Fibroblast of peridontal ligament (primary cell): ENCODE results near the gene SRR.

ENCODE experiments used
- DNase-seq: peaks from one replicate; pipeline ENCODE4 v3.0.0-alpha.2; 2010; ENCODE audit errors: extremely low read depth

The SRR gene

DNA sequence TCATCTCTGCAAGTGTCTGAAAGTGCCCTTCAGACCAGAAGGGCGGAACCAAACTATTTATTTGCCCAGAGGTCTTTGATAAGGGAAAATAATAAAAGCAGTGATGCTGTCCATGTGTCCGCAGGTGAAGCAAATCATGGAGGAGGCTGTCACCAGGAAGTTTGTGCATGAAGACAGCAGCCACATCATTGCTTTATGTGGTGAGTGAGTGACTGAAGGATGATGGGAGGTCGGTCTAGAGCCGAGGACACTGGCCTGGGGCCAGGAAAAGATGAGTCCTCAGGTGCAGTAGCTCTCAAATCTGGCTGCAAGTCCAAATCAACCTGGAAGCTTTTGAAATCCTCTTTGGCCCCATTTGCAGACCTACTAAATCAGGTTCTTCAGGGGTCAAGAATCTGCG, 39.7 kb downstream of the SRR start:
- DNase-seq: no peak

DNA sequence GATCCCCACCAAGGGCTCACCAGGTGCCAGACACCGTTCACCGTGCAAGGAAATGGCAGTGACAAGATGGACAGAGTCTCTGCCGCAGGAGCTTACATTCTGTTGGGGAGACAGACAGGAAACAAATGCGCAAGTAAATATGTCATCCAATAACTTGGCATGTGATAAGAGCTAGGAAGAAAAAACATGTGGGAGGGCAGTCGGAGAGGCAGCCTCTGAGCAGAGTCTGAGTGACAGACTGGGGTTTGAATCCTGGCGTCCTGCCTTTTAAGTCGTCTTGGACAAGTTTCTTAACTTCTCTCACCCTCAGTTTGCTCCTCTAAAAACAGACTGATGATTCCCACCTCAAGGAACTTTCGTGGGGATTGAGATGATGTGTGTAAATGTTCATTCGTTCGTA, 40.8 kb downstream of the SRR start:
- DNase-seq: no peak

DNA sequence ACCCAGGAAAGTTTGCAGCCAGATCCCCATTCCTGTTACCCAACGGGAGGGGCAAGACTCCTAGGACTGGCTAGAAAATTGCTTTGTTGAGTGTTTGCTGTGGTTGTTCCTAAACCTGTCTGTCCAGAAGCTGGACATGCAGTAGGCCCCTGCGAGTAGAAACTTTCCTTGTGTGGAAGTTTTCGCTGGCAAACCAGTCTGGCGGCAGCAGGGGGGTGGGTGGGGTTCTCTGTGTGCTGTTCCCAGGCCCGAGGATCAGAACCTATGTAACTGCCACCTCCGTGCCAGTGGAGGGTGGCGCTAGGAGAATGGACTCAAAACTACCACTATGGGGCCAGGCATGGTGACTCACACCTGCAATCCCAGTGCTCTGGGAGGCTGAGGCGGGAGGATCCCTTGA, 42.7 kb downstream of the SRR start:
- no peak for DNase-seq

DNA sequence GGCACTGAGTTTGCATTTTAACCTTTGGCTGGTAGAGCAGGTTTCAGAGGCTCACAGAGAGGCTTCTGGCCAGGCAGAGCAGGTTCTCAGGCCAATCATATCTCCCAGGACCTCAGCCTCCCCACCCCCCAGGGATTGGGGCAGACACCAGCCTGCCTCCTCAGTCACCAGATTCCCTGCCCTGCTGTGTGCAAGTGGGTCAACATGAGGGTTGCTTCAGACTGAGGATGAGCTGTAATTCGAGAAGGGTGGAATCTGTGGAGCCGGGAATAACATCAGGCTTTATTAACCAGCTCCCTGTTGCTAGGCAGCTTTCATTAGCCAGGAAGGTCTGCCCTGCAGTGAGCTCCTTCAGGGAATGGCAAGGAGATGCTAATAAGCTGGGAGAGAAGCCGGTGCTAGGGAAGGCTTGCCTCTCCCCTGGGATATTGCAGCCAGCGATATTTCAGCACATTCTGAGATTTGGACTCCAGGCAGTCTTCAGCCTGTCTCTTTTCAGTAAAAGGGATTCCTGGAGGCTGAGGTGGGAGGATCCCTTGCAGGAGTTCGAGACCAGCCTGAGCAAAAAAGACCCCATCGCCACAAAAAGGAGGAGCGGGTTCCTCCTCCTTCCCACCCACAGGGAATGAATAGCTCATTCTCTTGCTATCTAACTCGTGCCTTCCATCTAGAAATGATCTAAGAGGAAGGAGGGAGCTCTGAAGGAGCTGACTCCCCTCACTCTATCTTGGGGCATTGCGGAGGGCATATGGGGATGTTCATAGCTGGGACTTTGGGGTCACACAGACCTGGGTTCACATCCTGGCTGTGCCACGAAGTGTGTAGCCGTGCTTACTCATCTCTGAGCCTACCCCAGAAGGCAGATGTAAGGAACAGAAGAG, 44.3 kb downstream of the SRR start:
- DNase-seq: peak; percentile 81

DNA sequence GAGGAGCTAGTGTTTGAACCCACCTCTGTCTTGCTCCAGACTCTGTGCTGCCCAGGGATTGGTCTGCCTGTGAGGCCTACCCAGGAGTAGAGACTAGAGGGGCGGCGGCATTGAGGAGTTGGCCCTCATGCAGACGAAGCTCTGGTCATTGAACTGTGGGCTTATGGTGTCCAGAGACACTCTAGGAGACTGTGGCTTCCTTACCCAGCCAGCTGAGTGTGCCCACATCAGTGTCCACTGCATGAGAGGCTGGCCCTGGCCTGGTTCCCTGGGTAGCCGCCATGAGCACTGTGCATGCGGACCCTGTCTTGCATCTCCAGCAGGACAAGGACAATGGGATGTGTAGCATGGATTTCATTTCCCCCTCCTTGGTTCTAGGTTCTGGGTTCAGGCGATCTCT, 47.5 kb downstream of the SRR start:
- no peak for DNase-seq

DNA sequence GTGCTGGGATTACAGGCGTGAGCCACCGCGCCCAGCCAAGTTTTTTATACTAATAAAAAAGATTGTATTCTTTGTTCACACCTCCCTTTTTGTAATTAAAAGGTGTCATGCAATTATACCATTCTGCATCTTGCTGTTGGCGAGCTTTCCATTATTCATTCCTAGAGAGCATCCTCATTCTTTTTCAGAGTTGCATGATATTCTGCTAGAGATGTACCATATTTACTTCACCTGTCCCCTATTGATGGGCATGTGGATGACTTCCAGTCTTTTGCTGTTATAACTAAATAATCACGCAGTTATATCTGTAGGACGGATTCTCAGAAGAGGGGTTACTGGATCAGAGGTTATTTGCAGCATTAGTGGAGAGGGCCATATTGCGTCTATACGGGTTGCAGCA, 50.6 kb downstream of the SRR start:
- DNase-seq: no peak

DNA sequence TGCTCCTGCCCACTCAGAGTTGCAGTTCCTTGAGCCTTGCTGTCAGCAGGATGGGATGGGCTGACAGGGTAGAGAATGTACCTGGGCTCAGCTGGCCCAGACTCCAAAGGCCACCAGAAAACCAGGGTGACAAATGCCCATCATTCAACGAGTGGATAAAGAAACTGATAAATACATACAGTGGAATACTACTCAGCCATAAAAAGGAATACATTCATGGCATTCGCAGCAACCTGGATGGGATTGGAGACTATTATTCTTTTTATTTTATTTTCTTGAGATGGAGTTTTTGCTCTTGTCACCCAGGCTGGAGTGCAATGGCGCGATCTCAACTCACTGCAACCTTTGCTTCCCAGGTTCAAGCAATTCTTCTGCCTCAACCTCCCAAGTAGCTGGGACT, 53.5 kb downstream of the SRR start:
- no peak for DNase-seq

DNA sequence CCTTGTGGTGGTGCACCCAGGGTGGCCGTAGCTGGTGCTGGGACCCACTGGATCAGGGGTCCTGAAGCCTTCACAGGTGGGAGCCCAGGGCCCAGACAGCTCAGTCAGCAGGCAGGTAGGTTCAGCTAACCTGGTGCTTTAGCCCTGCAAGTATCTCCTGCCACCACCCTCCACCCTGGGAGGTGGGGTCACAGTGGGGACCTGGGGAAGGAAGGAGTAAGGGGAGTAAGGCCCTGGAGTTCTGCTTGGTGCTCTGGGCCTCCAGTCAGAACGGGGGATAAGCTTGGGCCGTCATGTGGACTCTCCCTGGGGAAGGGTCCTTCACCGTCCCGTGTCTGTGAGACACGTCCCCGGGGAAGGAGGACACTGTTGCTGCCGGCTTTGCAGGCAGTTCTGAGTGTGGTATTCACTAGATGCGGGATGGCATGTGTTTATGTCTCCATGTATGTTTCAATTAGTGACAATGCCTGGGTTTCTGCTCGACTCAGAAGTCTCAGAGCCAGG, 54.2 kb downstream of the SRR start:
- DNase-seq: no peak

DNA sequence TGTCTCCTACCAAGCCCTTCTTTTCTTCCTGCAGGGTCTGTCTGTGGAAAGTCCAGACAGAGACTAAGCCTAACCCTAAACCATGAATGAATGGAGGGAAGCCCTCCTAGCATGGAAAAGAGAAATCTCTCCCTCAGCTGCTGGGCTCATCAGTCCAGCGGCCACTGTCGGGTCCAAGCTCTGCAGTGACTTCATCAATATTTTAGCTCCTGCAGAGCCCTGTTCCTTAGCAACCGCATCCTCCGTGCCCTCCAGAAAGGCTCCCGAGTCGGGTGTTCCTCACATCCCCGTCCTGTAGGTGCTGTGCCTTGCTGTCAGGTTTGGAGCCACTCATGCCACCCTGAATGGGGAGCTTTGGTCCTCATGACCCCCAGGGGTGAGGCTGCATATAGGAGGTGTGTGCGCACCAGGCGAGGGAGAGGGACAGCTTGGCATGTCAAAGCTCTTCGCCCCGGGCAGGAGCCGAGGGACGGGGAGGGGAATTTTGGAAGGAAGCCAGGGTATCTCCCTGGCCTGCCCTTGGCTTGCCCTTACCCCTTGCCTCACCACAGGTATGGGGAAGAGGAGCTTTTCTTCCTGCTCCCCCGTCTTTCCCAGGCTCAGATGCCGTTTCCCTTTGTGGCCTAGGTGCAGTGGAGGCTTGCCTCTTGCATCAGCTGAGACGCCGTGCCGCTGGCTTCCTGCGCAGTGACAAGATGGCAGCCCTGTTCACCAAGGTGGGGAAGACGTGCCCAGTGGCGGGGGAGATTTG, 57.4 kb downstream of the SRR start:
- DNase-seq: no peak

DNA sequence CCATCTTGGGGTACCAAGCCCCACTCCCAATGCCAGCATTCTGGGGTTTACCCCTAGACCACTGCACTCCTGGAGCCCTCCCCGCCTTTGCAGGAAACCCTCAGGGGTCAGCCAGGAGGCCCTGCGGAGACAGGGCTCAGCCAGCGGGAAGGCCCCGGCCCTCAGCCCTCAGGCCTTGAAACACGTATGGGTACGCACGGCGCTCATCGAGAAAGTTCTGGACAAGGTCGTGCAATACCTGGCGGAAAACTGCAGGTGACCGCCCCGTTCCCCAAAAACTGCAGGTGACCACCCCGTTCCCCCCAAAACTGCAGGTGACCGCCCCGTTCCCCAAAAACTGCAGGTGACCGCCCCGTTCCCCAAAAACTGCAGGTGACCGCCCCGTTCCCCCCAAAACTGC, 58.3 kb downstream of the SRR start:
- no peak for DNase-seq

DNA sequence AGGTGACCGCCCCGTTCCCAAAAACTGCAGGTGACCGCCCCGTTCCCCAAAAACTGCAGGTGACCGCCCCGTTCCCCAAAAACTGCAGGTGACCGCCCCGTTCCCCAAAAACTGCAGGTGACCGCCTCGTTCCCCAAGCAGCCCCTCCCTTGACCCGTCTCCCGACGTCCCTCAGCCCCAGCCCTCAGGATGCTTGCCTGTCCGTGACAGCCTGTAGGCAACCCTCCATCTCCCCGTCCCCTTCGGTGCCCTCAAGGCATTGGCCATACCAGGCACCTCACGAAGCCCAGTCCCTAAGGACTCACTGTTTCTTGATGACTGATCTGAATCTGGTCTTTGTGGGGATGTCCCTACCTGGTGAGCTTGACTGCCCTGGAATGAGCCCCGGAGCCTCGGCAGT, 58.7 kb downstream of the SRR start:
- DNase-seq: no peak

DNA sequence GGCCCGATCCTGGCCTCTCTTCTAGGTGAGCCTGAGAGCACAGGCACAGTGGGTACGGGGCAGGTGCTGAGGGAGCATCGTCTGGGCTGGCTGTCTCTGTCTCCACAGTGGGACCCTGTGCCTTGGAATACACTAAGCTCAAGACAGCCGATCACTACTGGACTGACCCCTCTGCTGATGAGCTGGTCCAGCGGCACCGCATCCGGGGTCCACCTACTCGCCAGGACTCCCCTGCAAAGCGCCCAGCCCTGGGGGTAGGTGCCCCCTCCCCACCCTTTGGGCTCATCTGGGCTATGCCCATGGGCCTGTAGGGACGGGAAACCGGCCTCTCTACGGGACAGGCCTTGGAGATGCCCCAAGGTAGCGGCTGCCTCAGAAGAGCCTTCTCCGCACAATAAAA, 59.1 kb downstream of the SRR start:
- no peak for DNase-seq

DNA sequence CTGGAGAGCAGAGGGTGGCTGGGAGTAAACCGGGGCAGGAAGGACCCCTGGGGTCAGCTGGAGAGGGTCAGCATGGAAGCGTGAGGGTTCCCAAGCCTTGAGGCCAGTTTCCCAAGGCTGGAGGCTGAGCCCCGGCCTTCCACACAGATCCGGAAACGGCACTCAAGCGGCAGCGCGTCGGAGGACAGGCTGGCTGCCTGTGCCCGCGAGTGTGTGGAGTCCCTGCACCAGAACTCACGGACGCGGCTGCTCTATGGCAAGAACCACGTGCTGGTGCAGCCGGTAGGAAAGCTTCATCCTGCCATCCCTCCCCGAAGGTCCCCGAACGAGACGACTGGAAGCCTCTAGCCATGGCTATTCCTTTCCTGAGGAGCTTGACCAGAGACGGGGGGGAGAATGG, 59.6 kb downstream of the SRR start:
- no peak for DNase-seq

DNA sequence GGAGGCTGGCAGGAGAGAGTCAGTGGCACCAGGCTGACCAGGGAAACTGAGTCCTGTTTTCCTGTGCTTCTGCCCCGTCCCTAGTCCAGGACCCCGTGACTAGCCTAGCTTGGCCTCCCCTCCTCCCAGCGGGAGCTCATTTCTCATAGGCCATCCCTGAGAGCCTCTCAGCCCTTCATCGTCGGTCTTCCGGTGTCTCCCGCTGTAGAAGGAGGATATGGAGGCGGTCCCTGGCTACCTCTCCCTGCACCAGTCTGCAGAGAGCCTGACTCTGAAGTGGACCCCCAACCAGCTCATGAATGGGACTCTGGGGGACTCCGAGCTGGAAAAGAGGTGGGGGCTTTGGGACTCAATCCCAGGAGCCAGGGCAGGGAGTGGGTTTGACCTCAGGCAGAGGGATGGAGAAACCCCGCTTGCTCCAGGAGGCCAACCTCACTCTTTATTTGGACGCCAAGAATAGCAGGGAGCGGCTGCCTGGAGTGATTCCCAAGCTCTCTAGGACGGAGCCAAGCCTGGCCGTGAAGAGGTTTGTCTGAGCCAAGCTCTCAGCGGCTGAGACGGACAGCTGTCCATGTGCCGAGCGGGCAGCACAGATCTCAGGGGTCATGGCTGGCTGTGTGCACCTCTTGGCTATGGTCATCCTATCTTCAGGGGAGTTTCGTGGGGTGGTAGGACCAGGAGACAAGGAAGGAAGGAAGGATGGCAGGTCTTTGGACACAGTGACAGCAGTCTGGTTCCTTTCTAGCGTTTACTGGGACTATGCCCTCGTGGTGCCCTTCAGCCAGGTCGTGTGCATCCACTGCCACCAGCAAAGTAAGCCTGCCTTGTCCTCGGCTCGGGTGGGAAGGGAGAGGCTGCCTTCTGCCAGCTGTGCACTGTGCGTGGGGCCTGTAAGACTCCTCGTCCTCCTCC, 60.4 kb downstream of the SRR start:
- no peak for DNase-seq

DNA sequence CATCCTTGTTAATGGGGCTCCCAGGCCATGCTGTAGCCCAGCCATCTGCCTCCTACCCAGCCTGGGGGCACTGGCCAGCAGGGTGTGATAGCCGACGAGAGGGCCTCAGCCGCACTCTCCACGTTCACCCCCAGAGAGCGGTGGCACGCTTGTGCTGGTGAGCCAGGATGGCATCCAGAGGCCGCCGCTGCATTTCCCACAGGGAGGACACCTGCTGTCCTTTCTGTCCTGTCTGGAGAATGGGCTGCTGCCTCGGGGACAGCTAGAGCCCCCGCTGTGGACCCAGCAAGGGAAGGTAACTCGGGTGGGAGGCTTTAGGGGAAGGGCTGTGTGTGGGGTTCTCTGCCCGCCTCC, 61.0 kb downstream of the SRR start:
- no peak for DNase-seq

DNA sequence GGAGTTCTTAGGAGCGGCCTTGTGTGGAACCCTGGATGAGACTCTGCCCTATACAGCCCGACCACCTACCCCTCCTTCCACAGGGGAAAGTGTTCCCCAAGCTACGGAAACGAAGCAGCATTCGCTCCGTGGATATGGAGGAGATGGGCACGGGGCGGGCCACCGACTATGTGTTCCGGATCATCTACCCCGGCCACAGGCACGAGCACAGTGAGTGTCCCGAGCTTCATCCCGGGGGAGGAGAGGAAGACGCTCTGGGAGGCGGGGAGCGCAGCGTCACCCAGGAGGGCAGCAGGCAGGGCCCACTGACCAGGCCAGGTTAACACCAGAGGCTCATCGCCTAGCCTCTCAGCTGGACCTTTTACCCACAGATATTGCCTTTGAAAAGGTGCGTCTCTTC, 61.4 kb downstream of the SRR start:
- DNase-seq: no peak

DNA sequence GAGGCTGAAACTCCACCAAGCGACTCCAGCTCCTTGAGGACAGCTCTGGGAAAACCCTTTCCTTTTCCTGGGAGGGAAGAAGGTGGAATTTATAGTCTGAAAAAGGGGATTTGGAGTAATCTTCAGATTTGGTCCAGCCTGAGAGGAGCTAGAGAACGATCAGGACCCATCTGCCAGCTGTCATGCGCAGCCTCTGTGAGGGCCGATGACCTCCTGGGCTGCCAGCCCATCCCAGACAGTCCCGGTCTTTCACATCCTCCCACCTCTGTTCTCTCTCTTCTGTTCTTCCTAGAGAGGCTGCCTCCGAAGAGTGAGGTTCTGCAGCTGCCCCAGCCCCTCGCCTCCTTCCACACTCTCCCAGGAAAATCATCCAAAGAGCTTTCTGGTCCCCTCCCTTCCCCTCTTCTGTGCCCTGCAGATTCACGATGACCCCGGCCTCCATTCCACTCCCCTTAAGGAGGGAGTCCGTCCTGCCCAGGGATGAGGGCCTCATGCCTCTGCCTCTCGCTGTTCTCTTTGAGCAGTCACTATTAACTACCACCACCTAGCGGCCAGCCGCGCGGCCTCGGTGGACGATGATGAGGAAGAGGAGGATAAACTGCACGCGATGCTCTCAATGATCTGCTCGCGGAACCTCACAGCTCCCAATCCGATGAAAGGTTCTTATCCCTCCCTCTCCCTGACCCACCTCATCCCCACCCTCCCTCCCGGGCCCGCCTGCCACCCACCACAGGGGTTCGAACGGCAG, 63.2 kb downstream of the SRR start:
- no peak for DNase-seq

DNA sequence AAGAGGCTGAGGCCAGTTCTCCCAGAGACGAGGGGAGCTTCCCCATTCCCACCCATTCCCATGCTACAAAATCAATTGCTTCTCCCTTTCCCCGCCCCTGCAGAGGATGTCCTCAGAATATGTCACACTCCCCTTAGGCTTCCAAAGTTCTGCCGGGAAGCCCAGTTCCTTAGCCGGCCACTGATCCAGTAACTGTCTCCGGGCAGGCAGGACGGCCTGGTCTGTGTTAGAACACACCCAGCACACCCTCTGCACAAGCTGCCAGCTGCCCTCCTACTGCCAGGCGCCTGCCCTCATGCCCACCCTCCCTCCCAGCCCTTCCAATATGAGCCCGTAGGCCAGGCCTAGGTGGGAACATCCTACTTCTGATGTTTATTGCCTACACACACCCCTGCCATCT, 64.6 kb downstream of the SRR start:
- DNase-seq: no peak

DNA sequence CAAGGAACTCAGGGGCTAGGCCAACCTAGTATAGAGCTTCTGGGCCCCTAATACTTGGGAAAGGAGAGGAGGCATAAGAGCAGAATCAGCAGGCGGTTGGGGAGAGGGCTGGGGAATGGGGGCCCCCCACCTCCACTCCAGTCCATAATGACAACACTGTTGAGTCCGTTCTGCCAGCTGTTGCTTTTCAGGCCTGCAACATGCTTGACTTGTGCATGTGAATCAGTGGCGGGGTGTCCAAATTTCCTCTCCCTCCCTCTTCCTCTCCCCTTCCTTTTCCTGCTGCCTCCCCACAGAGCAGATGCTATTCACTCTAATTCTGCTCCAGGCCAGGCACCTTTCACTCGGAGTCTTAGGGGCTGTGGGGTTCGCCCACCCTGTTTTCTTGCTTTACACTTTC, 65.3 kb downstream of the SRR start:
- DNase-seq: no peak

DNA sequence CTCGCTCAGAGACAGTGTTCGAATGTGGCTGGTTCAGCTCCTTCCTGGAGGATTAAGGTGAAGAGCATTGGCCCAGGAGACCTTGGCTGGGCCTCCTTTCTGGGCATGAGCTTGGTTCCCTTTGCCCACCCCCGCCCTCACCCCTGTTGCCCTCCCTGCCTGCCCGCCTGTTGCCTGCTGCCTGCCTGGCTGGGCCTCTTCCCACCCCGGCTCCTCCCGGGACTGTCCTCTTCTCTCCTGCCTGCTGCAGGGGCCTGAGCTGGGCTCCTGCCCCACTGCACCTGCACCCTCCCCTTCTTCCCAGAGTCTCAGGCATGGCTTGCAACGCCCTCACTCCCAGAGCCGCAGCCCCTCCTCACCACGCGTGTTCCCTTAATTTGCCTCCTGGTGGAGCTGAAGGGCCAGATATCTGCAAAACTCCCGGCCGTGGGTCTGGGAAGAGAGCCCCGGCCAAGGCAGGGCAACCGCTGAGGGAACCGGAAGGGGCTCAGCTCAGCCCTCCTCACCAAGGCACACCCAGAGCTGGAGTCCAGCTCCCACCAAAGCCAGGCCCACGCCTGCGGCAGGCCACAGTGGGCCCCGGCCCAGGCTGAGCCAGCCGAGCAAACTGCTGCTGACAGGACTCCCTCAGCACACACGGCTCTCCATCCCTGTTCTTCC, 65.9 kb downstream of the SRR start:
- no peak for DNase-seq

DNA sequence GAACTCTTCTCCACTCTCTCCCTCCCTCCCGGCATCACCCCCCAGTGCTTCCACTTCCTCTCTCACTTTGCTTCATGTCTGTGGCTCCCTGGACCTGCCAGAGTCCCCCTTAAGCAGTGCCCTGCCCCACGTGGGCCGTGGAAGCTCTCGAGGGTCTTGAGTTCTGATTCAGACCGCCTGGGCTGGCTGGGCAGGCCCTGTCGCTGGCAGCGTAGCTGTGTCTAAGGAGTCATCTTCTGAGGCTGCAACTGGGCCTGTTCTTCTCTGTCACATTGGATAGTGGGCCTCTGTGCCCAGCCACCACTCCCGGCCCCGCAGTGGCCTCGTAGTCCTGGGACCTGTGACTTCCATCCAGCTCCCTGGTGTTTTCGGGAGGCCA, 66.5 kb downstream of the SRR start:
- DNase-seq: no peak
